ENCODE data around the gene PTPRN2. TPM values are rescaled to one million over a fixed set of nuclear protein-coding genes. Genes with fewer than 3 reads are reported as not detected.
"Not testable (repeated sequence)": the region's sequence is repeated elsewhere in the genome, so short reads cannot be mapped to it uniquely, and the experiment has no call there.

The PTPRN2 gene
- total RNA-seq, 1 donor from 2014 or later, result 1.2 TPM

GRCh38 chr7:158532093-158532627 lies 55.5 kb downstream of the PTPRN2 start:
- DNase-seq (ENCODE audit: low read depth), result no peak

- no peak for DNase-seq (ENCODE audit: low read depth)
Measured at GRCh38 chr7:158531661-158532060, 56.0 kb downstream of the PTPRN2 start.

GRCh38 chr7:158530800-158531609 lies 56.6 kb downstream of the PTPRN2 start:
- DNase-seq (ENCODE audit: low read depth), result no peak

GRCh38 chr7:158529181-158530096 lies 58.2 kb downstream of the PTPRN2 start:
- DNase-seq (ENCODE audit: low read depth), result no peak

- no peak for DNase-seq (ENCODE audit: low read depth)
Measured at GRCh38 chr7:158527915-158528502, 59.6 kb downstream of the PTPRN2 start.

- DNase-seq (ENCODE audit: low read depth), result no peak
Measured at GRCh38 chr7:158527495-158527894, 60.1 kb downstream of the PTPRN2 start.

GRCh38 chr7:158527038-158527437 lies 60.6 kb downstream of the PTPRN2 start:
- DNase-seq (ENCODE audit: low read depth), result no peak

- DNase-seq (ENCODE audit: low read depth), result no peak
Measured at GRCh38 chr7:158526531-158526930, 61.1 kb downstream of the PTPRN2 start.

GRCh38 chr7:158525648-158526484 lies 61.8 kb downstream of the PTPRN2 start:
- no peak for DNase-seq (ENCODE audit: low read depth)

- no peak for DNase-seq (ENCODE audit: low read depth)
Measured at GRCh38 chr7:158524749-158525635, 62.6 kb downstream of the PTPRN2 start.

GRCh38 chr7:158524286-158524685 lies 63.3 kb downstream of the PTPRN2 start:
- not testable (repeated sequence) for DNase-seq (ENCODE audit: low read depth)

GRCh38 chr7:158523877-158524276 lies 63.7 kb downstream of the PTPRN2 start:
- DNase-seq (ENCODE audit: low read depth), result not testable (repeated sequence)

- not testable (repeated sequence) for DNase-seq (ENCODE audit: low read depth)
Measured at GRCh38 chr7:158523165-158523856, 64.3 kb downstream of the PTPRN2 start.

GRCh38 chr7:158521795-158522194 lies 65.8 kb downstream of the PTPRN2 start:
- not testable (repeated sequence) for DNase-seq (ENCODE audit: low read depth)

GRCh38 chr7:158520825-158521224 lies 66.8 kb downstream of the PTPRN2 start:
- no peak for DNase-seq (ENCODE audit: low read depth)

- DNase-seq (ENCODE audit: low read depth), result no peak
Measured at GRCh38 chr7:158519633-158520174, 67.9 kb downstream of the PTPRN2 start.

- DNase-seq (ENCODE audit: low read depth), result no peak
Measured at GRCh38 chr7:158518980-158519632, 68.5 kb downstream of the PTPRN2 start.

- DNase-seq (ENCODE audit: low read depth), result no peak
Measured at GRCh38 chr7:158517571-158517970, 70.1 kb downstream of the PTPRN2 start.

GRCh38 chr7:158517072-158517471 lies 70.6 kb downstream of the PTPRN2 start:
- no peak for DNase-seq (ENCODE audit: low read depth)
